Ascending aorta (tissue), 2 donors: ENCODE measurements around the gene OXNAD1. TPM values are rescaled to one million over a fixed set of nuclear protein-coding genes. Genes with fewer than 3 reads are reported as not detected.

ENCODE experiments used
- DNase-seq, 2 donors: peaks; one replicate each; pipeline ENCODE4 v3.0.0-alpha.2; 2019; ENCODE audit warnings: low spot score in 2 of 2
- H3K27ac ChIP-seq, 2 donors: fragments of 200-600 bp; sonication (generic); one replicate each; pipeline ENCODE4 v1.5.1; 2016 to 2017; ENCODE audit warnings: mild to moderate bottlenecking in 1 of 2
- H3K27me3 ChIP-seq: fragments of 200-600 bp; sonication (generic); one replicate; pipeline ENCODE4 v1.5.1; 2017
- H3K36me3 ChIP-seq, 2 donors: fragments of 200-600 bp; sonication (generic); one replicate each; pipeline ENCODE4 v1.5.1; 2016
- H3K4me1 ChIP-seq, 2 donors: fragments of 200-600 bp; sonication (generic); one replicate each; pipeline ENCODE4 v1.5.1; 2016 to 2017; ENCODE audit warnings: mild to moderate bottlenecking in 1 of 2
- H3K4me3 ChIP-seq, 2 donors: fragments of 200-600 bp; sonication (generic); one replicate each; pipeline ENCODE4 v1.5.1; 2016 to 2017; ENCODE audit warnings: mild to moderate bottlenecking in 1 of 2
- H3K9me3 ChIP-seq, 2 donors: fragments of 200-600 bp; sonication (generic); one replicate each; pipeline ENCODE4 v1.5.1; 2016
- intact Hi-C: fragments of 100-400 bp; cut with DNase I; formaldehyde crosslinking; loops from one replicate; pipeline ENCODE4 v1.15.1; 2023
- total RNA-seq: library from RNA; depleted of rRNA; stranded (reverse); fragments of >200 nt; gene quantifications from one replicate; pipeline ENCODE4 v1.1.0, GENCODE V29; 2016
- TF ChIP-seq, protein P1 (sequence below), 3 experiments: fragments of 200-600 bp in 2 of 3; fragments of 450-650 bp in 1 of 3; sonication (generic) in 2 of 3; IDR thresholded peaks; one replicate each; pipeline ENCODE4 v1.5.1; 2016 to 2019; ENCODE audit warnings: antibody characterized with exemption in 3 of 3, mild to moderate bottlenecking in 1 of 3, moderate library complexity in 1 of 3

The OXNAD1 gene
- total RNA-seq, 1 donor from 2014 or later = 6.9 TPM

DNA sequence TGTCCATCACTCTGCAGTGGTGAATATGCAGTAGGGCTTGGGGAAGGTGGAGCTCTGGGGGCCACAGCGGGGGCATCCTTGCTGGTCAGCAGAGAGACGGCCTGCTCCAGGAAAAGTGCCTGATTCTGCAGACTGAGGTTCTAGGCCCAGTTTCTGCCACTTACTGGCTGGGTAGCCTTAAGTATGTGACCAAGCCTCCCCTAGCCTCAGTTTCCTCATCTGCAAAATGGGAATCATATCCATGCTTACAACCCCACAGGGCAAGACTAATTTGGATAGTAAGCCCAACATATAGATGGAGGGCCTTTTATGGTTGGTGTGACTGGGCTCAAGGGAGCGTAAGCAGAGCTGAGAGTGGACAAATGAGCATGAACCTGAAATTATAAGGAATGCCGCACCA is 60.8 kb downstream of the OXNAD1 start:
- Histone ChIP-seq H3K4me3 (no peak overlapping the region), H3K27ac (no peak overlapping the region), H3K9me3 (no peaks in the 10 kb centered on the region), H3K36me3 (peaks cover 29 to 50% of the 10 kb centered on the region in 2 donors), H3K27me3 (no peaks in the 10 kb centered on the region), H3K4me1 (no peaks in the 10 kb centered on the region)
- DNase-seq = no peak
- intact Hi-C loops = no loop called here
- TF ChIP-seq, protein P1, sequence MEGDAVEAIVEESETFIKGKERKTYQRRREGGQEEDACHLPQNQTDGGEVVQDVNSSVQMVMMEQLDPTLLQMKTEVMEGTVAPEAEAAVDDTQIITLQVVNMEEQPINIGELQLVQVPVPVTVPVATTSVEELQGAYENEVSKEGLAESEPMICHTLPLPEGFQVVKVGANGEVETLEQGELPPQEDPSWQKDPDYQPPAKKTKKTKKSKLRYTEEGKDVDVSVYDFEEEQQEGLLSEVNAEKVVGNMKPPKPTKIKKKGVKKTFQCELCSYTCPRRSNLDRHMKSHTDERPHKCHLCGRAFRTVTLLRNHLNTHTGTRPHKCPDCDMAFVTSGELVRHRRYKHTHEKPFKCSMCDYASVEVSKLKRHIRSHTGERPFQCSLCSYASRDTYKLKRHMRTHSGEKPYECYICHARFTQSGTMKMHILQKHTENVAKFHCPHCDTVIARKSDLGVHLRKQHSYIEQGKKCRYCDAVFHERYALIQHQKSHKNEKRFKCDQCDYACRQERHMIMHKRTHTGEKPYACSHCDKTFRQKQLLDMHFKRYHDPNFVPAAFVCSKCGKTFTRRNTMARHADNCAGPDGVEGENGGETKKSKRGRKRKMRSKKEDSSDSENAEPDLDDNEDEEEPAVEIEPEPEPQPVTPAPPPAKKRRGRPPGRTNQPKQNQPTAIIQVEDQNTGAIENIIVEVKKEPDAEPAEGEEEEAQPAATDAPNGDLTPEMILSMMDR (IDR thresholded peaks at IDR 0.05) = no peak

DNA sequence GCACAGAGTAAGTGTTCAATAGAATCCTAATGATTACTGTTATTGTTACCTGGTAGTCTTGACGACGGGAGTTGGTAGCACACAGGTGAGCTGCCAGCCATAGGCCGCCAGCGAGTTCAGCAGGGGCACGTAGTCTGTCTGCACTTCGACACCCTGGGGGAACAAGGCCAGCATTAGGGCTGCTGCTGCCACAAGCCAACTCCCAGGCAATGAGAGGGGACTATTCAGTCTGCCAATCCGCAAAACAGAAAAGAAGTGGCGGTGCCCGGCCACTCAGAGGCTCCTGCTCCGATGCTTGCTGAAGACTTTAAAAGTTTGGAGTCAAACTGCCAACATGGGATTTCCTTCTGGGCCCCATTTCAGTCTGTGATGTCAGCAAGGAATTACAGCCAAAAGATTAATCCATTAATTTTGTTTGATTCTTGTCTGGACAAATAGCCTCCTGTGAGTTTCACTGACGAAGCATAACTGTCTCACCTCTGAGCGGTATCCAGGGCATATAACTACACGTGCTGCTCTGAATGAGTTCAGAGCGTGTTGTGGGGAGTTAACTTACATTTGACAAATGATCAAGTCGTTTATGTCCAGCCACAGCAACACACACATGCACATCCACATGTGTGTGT is 61.8 kb downstream of the OXNAD1 start:
- TF ChIP-seq, protein P1 (IDR thresholded peaks at IDR 0.05) = no peak
- H3K9me3 ChIP-seq = no peaks in the 10 kb centered on the region
- no peaks in the 10 kb centered on the region for H3K27me3 ChIP-seq
- H3K4me3 ChIP-seq = no peak overlapping the region
- H3K27ac ChIP-seq = no peak overlapping the region
- H3K36me3 ChIP-seq = peaks cover 21 to 40% of the 10 kb centered on the region in 2 donors
- intact Hi-C loops = no loop called here
- no peaks in the 10 kb centered on the region for H3K4me1 ChIP-seq
- DNase-seq = no peak

DNA sequence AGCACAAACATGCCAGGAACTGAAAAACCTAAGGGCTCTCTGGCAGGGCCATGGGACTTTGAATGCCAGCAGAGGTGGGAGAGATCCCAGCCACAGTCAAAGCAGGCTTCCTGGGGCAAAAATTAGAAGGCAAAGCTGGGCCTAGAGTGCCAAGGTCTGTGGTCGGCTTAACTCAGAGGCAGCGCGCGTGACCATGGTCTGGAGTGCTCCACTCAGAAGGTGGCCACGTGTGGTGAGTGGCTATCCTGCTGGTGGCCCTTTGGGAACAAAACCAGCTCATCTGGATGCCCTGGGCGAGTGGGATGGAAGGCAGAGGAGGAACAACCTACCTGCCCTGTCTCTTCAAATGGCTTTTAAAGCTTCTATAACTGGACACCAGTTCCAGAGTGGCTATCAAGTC is 63.1 kb downstream of the OXNAD1 start:
- Histone ChIP-seq H3K9me3 (no peaks in the 10 kb centered on the region), H3K27ac (no peak overlapping the region), H3K36me3 (peaks cover 9 to 28% of the 10 kb centered on the region in 2 donors), H3K4me3 (no peak overlapping the region), H3K4me1 (peaks cover 2 to 7% of the 10 kb centered on the region in 2 donors), H3K27me3 (no peaks in the 10 kb centered on the region)
- TF ChIP-seq, protein P1 (IDR thresholded peaks at IDR 0.05) = no peak
- intact Hi-C loops = no loop called here
- DNase-seq = no peak

DNA sequence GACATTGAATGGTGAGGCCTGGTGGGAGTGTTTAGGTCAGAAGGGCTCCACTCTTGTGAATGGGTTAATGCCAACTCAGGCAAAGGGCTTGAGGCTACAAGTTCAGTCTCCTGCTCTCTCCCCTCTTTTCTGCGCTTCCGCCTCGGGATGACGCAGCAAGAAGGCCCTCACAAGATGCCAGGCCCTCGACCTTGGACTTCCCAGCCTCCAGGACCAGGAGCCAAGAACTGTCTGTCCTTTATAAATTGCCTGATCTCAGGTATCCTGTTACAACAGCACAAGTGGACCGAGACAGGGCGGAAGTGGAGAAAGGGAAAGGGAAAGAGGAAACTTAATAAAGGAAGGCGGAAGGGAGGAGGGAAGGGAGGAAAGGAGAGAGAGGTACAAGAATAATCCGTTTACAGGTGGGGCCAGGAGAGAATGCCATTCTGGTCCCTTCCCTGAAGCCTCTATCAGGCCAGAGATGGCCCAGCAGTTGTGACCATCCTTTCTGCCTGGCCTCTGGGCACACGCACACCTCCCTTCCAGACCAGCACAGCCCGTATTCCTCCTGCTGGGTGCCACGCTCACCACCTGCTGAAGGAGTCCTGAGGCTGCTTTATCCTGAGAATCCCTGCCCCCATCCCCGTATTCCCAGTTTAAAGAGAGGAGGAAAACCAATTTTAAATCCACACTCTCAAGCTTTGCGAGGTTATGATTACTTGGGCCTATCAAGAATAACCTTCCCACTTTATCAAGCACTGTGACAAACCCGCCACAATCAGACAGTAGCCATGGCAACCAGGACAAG is 64.2 kb downstream of the OXNAD1 start:
- Histone ChIP-seq H3K4me1 (peaks cover 2 to 9% of the 10 kb centered on the region in 2 donors), H3K36me3 (peaks cover 8 to 19% of the 10 kb centered on the region in 2 donors), H3K9me3 (no peaks in the 10 kb centered on the region), H3K4me3 (no peak overlapping the region), H3K27ac (no peak overlapping the region), H3K27me3 (no peaks in the 10 kb centered on the region)
- intact Hi-C loops = no loop called here
- TF ChIP-seq, protein P1 (IDR thresholded peaks at IDR 0.05) = no peak
- DNase-seq = no peak

DNA sequence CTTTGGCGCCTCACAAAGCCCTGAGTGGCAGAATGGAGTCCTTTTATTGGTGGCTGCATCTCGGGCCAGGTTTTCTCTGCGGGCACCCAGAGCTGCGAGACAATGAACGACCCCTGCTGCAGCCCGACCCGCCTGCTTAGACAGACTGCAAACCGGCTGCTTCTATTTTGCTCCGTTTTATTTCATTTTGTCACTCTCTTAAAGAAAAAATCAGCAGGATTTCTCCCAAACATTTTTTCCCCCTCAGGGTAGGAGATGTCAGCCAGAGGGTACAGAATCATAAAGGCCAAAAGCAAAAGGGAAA is 64.8 kb downstream of the OXNAD1 start:
- DNase-seq = no peak
- no peaks in the 10 kb centered on the region for H3K27me3 ChIP-seq
- H3K27ac ChIP-seq = no peak overlapping the region
- H3K36me3 ChIP-seq = peaks cover 8 to 23% of the 10 kb centered on the region in 2 donors
- TF ChIP-seq, protein P1 (IDR thresholded peaks at IDR 0.05) = no peak
- no peak overlapping the region for H3K4me3 ChIP-seq
- peaks cover 2 to 9% of the 10 kb centered on the region in 2 donors for H3K4me1 ChIP-seq
- no peaks in the 10 kb centered on the region for H3K9me3 ChIP-seq
- intact Hi-C loops = loop anchor here (10.0 kb wide), 1 partner anchor 65 kb away; no protein-coding TSS in a partner anchor
